Upper lobe of left lung (tissue), 4 donors: ENCODE results near the gene SMC2.

ENCODE experiments used
- CTCF ChIP-seq, 6 experiments: fragments of 450-650 bp in 4 of 6; fragments of 200-600 bp in 2 of 6; sonication (generic) in 2 of 6; IDR thresholded peaks; one replicate each; pipeline ENCODE4 v1.5.1; 2016 to 2019; ENCODE audit warnings: antibody characterized with exemption in 6 of 6
- POLR2A ChIP-seq, 4 donors: fragments of 450-650 bp; IDR thresholded peaks; one replicate each; pipeline ENCODE4 v1.5.1; 2016 to 2017; ENCODE audit warnings: antibody characterized with exemption in 4 of 4, mild to moderate bottlenecking in 2 of 4
- POLR2AphosphoS5 ChIP-seq, 2 donors: sonication (generic); formaldehyde crosslinking; IDR thresholded peaks; one replicate each; pipeline ENCODE4 v1.5.1; 2017; ENCODE audit warnings: antibody characterized with exemption in 2 of 2

DNA sequence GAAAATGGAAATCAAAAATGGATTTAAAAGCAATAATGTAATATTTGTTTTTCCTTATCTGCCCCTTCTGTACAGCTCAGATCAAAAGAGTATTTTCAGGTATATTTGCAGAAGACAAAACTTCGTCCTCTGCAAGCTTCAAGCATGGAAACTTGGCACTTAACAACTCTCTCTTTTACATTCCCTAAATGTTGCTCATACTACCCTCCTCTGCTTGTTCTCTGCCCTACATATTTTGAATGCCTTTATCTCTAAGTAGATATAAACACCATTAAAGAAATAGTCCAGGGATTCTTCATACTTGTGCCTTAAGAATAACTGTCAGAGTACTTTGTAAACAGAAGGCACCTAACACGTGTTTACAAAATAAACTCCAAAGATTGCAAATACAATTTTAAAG, 19.2 kb upstream of the SMC2 start:
- TF ChIP-seq CTCF (IDR thresholded peaks at IDR 0.05) (no peak), POLR2A (IDR thresholded peaks at IDR 0.05) (no peak), POLR2AphosphoS5 (IDR thresholded peaks at IDR 0.05) (no peak)
